ENCODE results near the gene BCL2L15. TPM values are rescaled to one million over a fixed set of nuclear protein-coding genes. Genes with fewer than 3 reads are reported as not detected.
"Not testable (repeated sequence)": the region's sequence is repeated elsewhere in the genome, so short reads cannot be mapped to it uniquely, and the experiment has no call there.

Gene BCL2L15
- total and polyA plus RNA-seq, 10 donors, result 0.64 to 7.1 (median 1.9) TPM

- Histone ChIP-seq H3K27ac (peak overlapping the region in 1 of 8 donors; percentile 8), H3K27me3 (replicated peaks in 1 of 7) (no peaks in the 10 kb centered on the region), H3K9me3 (no peaks in the 10 kb centered on the region), H3K36me3 (peaks cover 0 to 65% (median 7%) of the 10 kb centered on the region in 6 donors), H3K4me1 (peaks cover 26 to 55% (median 37%) of the 10 kb centered on the region in 6 donors), H3K4me3 (no peak overlapping the region)
- DNase-seq, result no peak
- TF ChIP-seq POLR2AphosphoS5 (IDR thresholded peaks at IDR 0.05), result no peak
- TF ChIP-seq CTCF (IDR thresholded peaks at IDR 0.05 in 8 of 11, conservative IDR thresholded peaks at IDR 0.05 in 3 of 11), result no peak
- TF ChIP-seq POLR2A (IDR thresholded peaks at IDR 0.05), result no peak
- WGBS, 5 donors, result 87 to 97% (median 95%) methylated on average over 4 of the region's 4 CpGs
- intact Hi-C loops (cut with DNase I; ENCODE audit: low total_unique reads), result no loop called here
These were observed 31.6 kb downstream of the BCL2L15 start for GRCh38 chr1:113855630-113856400.

GRCh38 chr1:113854234-113854633 lies 33.1 kb downstream of the BCL2L15 start:
- no peak for DNase-seq
- 35 to 81% (median 75%) methylated on average over 1 of the region's 1 CpG for WGBS, 5 donors
- no peak overlapping the region for H3K27ac ChIP-seq
- H3K4me3 ChIP-seq, result no peak overlapping the region
- H3K4me1 ChIP-seq, result peaks cover 11 to 54% (median 25%) of the 10 kb centered on the region in 6 donors
- intact Hi-C loops (cut with DNase I; ENCODE audit: low total_unique reads), result no loop called here
- peaks cover 0 to 75% (median 7%) of the 10 kb centered on the region in 6 donors for H3K36me3 ChIP-seq
- H3K27me3 ChIP-seq (replicated peaks in 1 of 7), result no peaks in the 10 kb centered on the region
- no peaks in the 10 kb centered on the region for H3K9me3 ChIP-seq
- TF ChIP-seq POLR2A (IDR thresholded peaks at IDR 0.05) (no peak), POLR2AphosphoS5 (IDR thresholded peaks at IDR 0.05) (no peak), CTCF (IDR thresholded peaks at IDR 0.05 in 8 of 11, conservative IDR thresholded peaks at IDR 0.05 in 3 of 11) (no peak)

GRCh38 chr1:113852694-113853093 lies 34.7 kb downstream of the BCL2L15 start:
- H3K27me3 ChIP-seq (replicated peaks in 1 of 7); intact Hi-C loops (cut with DNase I; ENCODE audit: low total_unique reads); H3K4me3 ChIP-seq; H3K9me3 ChIP-seq; DNase-seq: not testable (repeated sequence)
- Histone ChIP-seq H3K27ac (peak overlapping the region in 2 of 8 donors; percentile 18 to 43), H3K36me3 (peaks cover 0 to 84% (median 9%) of the 10 kb centered on the region in 6 donors), H3K4me1 (peaks cover 0 to 39% (median 9%) of the 10 kb centered on the region in 6 donors)
- WGBS, 5 donors, result 71 to 96% (median 85%) methylated on average over 6 of the region's 6 CpGs

GRCh38 chr1:113850127-113850796 lies 37.1 kb downstream of the BCL2L15 start:
- H3K4me3 ChIP-seq, result no peak overlapping the region
- H3K9me3 ChIP-seq, result peaks cover 0 to 7% (median 2%) of the 10 kb centered on the region in 8 donors
- 66 to 80% (median 76%) methylated on average over 3 of the region's 3 CpGs for WGBS, 5 donors
- no peak for DNase-seq
- TF ChIP-seq POLR2A (IDR thresholded peaks at IDR 0.05), result no peak
- TF ChIP-seq CTCF (IDR thresholded peaks at IDR 0.05 in 8 of 11, conservative IDR thresholded peaks at IDR 0.05 in 3 of 11), result no peak
- no peak for TF ChIP-seq POLR2AphosphoS5 (IDR thresholded peaks at IDR 0.05)
- peak overlapping the region in 3 of 8 donors; percentile 0 to 49 (median 13) for H3K27ac ChIP-seq
- peaks cover 0 to 84% (median 11%) of the 10 kb centered on the region in 6 donors for H3K36me3 ChIP-seq
- peaks cover 0 to 23% (median 2%) of the 10 kb centered on the region in 6 donors for H3K4me1 ChIP-seq
- intact Hi-C loops (cut with DNase I; ENCODE audit: low total_unique reads), result no loop called here
- H3K27me3 ChIP-seq (replicated peaks in 1 of 7), result no peaks in the 10 kb centered on the region
